ENCODE measurements around the gene LIM2.

GRCh38 chr19:51365211-51365964, 22.4 kb downstream of the LIM2 start:
- TF ChIP-seq CTCF (conservative IDR thresholded peaks at IDR 0.05; ENCODE audit: low read depth, low read length), result no peak
- TF ChIP-seq CEBPB (IDR thresholded peaks at IDR 0.05; ENCODE audit: low read depth, low read length), result no peak
- TF ChIP-seq MAFK (IDR thresholded peaks at IDR 0.05; ENCODE audit: low read depth, low read length), result no peak
- no peak for TF ChIP-seq RCOR1 (IDR thresholded peaks at IDR 0.05; ENCODE audit: insufficient replicate concordance, low read length)
- no peak for TF ChIP-seq USF2 (IDR thresholded peaks at IDR 0.05; ENCODE audit: low read depth, low read length)

Data from IMR-90 (cell line).